ENCODE measurements around the gene UROC1. TPM values are rescaled to one million over a fixed set of nuclear protein-coding genes. Genes with fewer than 3 reads are reported as not detected.

Gene UROC1
- total and polyA plus RNA-seq, 2 experiments from 2014 or later, result not detected

DNA sequence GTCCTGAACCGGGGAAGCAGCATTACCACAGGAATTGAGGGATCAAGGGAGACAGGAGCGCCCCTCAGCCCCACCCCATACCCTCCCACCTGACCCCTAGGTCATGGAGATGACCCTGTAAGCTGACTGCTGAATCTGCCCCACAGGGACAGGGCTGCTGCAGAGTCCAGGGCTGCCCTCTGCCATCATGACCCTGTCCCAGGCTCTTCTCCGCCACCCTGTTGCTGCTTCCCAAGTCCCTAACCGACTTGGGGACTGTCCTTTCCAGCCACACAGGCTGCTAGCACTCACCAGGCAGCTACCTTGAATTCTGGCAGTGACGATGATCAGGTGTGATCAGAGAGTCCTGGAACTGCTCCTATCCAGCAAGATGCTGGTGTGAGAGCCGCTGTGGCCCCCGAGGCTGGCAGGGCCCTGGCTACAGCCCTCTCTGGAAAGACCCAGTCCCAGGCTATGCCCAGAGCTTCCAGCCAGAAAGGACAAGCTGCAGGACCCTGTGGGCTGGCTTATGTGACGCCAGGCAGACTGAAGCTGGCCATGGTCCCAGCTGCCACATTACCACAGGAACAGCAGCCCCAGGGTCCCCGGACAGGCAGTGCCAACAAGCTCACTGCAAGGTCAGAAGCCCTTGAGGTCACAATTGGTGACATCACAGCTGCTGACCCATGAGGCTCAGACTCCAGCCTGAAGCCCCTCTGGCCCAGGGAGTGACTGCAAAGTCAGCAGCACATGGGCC is 40.9 kb upstream of the UROC1 start, which contains the start of gene C3orf22:
C3orf22 (minus strand) TSS at position 597 of the 736 bp plus-strand sequence. CDS start 5,542 bp downstream, outside the sequence.
- H3K9me3 Mint-ChIP-seq, result no peaks in the 10 kb centered on the region
- peaks cover 4% of the 10 kb centered on the region for H3K4me1 Mint-ChIP-seq
- Histone ChIP-seq H3K4me3 (no peak within 1 kb of the TSS), H2AFZ (no peak within 1 kb of the TSS), H3K36me3 (ENCODE audit: insufficient read depth) (no peaks in the 10 kb centered on the region), H3F3A (replicated peaks; ENCODE audit: low read depth) (no peaks in the 10 kb centered on the region), H3K4me2 (no peak within 1 kb of the TSS), H3K9me2 (ENCODE audit: insufficient read depth) (no peaks in the 10 kb centered on the region), H3K27me3 (ENCODE audit: insufficient read depth) (no peaks in the 10 kb centered on the region), H4K20me1 (replicated peaks; ENCODE audit: insufficient read depth) (no peaks in the 10 kb centered on the region), H3K79me2 (replicated peaks; ENCODE audit: insufficient read depth) (no peaks in the 10 kb centered on the region), H3K27ac (ENCODE audit: low read depth) (no peak within 1 kb of the TSS), H3K4me1 (ENCODE audit: insufficient read depth) (no peaks in the 10 kb centered on the region)
- no peak for DNase-seq (ENCODE audit: low spot score)
- no peaks in the 10 kb centered on the region for H3K36me3 Mint-ChIP-seq (ENCODE audit: low read depth)
- TF ChIP-seq, protein P1, sequence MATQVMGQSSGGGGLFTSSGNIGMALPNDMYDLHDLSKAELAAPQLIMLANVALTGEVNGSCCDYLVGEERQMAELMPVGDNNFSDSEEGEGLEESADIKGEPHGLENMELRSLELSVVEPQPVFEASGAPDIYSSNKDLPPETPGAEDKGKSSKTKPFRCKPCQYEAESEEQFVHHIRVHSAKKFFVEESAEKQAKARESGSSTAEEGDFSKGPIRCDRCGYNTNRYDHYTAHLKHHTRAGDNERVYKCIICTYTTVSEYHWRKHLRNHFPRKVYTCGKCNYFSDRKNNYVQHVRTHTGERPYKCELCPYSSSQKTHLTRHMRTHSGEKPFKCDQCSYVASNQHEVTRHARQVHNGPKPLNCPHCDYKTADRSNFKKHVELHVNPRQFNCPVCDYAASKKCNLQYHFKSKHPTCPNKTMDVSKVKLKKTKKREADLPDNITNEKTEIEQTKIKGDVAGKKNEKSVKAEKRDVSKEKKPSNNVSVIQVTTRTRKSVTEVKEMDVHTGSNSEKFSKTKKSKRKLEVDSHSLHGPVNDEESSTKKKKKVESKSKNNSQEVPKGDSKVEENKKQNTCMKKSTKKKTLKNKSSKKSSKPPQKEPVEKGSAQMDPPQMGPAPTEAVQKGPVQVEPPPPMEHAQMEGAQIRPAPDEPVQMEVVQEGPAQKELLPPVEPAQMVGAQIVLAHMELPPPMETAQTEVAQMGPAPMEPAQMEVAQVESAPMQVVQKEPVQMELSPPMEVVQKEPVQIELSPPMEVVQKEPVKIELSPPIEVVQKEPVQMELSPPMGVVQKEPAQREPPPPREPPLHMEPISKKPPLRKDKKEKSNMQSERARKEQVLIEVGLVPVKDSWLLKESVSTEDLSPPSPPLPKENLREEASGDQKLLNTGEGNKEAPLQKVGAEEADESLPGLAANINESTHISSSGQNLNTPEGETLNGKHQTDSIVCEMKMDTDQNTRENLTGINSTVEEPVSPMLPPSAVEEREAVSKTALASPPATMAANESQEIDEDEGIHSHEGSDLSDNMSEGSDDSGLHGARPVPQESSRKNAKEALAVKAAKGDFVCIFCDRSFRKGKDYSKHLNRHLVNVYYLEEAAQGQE (IDR thresholded peaks at IDR 0.05; ENCODE audit: unreplicated experiment), result no peak
- no peak for TF ChIP-seq ZNF331 (CRISPR knock-in tag; IDR thresholded peaks at IDR 0.05; ENCODE audit: low read depth)
- TF ChIP-seq, protein P2, sequence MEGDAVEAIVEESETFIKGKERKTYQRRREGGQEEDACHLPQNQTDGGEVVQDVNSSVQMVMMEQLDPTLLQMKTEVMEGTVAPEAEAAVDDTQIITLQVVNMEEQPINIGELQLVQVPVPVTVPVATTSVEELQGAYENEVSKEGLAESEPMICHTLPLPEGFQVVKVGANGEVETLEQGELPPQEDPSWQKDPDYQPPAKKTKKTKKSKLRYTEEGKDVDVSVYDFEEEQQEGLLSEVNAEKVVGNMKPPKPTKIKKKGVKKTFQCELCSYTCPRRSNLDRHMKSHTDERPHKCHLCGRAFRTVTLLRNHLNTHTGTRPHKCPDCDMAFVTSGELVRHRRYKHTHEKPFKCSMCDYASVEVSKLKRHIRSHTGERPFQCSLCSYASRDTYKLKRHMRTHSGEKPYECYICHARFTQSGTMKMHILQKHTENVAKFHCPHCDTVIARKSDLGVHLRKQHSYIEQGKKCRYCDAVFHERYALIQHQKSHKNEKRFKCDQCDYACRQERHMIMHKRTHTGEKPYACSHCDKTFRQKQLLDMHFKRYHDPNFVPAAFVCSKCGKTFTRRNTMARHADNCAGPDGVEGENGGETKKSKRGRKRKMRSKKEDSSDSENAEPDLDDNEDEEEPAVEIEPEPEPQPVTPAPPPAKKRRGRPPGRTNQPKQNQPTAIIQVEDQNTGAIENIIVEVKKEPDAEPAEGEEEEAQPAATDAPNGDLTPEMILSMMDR (conservative IDR thresholded peaks at IDR 0.05; ENCODE audit: low read depth in 2 of 2), result no peak
- no peak for TF ChIP-seq ZNF114 (CRISPR knock-in tag; IDR thresholded peaks at IDR 0.05)
- TF ChIP-seq, protein P3, sequence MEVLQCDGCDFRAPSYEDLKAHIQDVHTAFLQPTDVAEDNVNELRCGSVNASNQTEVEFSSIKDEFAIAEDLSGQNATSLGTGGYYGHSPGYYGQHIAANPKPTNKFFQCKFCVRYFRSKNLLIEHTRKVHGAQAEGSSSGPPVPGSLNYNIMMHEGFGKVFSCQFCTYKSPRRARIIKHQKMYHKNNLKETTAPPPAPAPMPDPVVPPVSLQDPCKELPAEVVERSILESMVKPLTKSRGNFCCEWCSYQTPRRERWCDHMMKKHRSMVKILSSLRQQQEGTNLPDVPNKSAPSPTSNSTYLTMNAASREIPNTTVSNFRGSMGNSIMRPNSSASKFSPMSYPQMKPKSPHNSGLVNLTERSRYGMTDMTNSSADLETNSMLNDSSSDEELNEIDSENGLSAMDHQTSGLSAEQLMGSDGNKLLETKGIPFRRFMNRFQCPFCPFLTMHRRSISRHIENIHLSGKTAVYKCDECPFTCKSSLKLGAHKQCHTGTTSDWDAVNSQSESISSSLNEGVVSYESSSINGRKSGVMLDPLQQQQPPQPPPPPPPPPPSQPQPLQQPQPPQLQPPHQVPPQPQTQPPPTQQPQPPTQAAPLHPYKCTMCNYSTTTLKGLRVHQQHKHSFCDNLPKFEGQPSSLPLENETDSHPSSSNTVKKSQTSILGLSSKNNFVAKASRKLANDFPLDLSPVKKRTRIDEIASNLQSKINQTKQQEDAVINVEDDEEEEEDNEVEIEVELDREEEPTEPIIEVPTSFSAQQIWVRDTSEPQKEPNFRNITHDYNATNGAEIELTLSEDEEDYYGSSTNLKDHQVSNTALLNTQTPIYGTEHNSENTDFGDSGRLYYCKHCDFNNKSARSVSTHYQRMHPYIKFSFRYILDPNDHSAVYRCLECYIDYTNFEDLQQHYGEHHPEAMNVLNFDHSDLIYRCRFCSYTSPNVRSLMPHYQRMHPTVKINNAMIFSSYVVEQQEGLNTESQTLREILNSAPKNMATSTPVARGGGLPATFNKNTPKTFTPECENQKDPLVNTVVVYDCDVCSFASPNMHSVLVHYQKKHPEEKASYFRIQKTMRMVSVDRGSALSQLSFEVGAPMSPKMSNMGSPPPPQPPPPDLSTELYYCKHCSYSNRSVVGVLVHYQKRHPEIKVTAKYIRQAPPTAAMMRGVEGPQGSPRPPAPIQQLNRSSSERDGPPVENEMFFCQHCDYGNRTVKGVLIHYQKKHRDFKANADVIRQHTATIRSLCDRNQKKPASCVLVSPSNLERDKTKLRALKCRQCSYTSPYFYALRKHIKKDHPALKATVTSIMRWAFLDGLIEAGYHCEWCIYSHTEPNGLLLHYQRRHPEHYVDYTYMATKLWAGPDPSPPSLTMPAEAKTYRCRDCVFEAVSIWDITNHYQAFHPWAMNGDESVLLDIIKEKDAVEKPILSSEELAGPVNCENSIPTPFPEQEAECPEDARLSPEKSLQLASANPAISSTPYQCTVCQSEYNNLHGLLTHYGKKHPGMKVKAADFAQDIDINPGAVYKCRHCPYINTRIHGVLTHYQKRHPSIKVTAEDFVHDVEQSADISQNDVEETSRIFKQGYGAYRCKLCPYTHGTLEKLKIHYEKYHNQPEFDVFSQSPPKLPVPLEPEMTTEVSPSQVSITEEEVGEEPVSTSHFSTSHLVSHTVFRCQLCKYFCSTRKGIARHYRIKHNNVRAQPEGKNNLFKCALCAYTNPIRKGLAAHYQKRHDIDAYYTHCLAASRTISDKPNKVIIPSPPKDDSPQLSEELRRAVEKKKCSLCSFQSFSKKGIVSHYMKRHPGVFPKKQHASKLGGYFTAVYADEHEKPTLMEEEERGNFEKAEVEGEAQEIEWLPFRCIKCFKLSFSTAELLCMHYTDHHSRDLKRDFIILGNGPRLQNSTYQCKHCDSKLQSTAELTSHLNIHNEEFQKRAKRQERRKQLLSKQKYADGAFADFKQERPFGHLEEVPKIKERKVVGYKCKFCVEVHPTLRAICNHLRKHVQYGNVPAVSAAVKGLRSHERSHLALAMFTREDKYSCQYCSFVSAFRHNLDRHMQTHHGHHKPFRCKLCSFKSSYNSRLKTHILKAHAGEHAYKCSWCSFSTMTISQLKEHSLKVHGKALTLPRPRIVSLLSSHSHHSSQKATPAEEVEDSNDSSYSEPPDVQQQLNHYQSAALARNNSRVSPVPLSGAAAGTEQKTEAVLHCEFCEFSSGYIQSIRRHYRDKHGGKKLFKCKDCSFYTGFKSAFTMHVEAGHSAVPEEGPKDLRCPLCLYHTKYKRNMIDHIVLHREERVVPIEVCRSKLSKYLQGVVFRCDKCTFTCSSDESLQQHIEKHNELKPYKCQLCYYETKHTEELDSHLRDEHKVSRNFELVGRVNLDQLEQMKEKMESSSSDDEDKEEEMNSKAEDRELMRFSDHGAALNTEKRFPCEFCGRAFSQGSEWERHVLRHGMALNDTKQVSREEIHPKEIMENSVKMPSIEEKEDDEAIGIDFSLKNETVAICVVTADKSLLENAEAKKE (CRISPR knock-in tag; IDR thresholded peaks at IDR 0.05), result no peak
- no peak for TF ChIP-seq NANOG (IDR thresholded peaks at IDR 0.05; ENCODE audit: borderline replicate concordance)
- no peak for TF ChIP-seq STAT1 (IDR thresholded peaks at IDR 0.05; ENCODE audit: unreplicated experiment)
- no peak for TF ChIP-seq JUNB (IDR thresholded peaks at IDR 0.05; ENCODE audit: unreplicated experiment)
- TF ChIP-seq POLR2AphosphoS5 (IDR thresholded peaks at IDR 0.05; ENCODE audit: low read depth), result no peak
- TF ChIP-seq CREB1 (CRISPR knock-in tag; IDR thresholded peaks at IDR 0.05; ENCODE audit: low read depth), result no peak
- TF ChIP-seq, protein P4, sequence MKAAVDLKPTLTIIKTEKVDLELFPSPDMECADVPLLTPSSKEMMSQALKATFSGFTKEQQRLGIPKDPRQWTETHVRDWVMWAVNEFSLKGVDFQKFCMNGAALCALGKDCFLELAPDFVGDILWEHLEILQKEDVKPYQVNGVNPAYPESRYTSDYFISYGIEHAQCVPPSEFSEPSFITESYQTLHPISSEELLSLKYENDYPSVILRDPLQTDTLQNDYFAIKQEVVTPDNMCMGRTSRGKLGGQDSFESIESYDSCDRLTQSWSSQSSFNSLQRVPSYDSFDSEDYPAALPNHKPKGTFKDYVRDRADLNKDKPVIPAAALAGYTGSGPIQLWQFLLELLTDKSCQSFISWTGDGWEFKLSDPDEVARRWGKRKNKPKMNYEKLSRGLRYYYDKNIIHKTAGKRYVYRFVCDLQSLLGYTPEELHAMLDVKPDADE (IDR thresholded peaks at IDR 0.05), result no peak
- TF ChIP-seq EZH2 (IDR thresholded peaks at IDR 0.05; ENCODE audit: low read depth, unreplicated experiment), result no peak
- TF ChIP-seq EZH2phosphoT487 (IDR thresholded peaks at IDR 0.05; ENCODE audit: unreplicated experiment), result no peak
- no peak within 1 kb of the TSS for H3K4me3 Mint-ChIP-seq
- peaks cover 3% of the 10 kb centered on the region for H3K27me3 Mint-ChIP-seq (ENCODE audit: insufficient read depth, low read depth, poor library complexity)
- peak; percentile 41 for ATAC-seq
- H3K27ac Mint-ChIP-seq, result no peak within 1 kb of the TSS
